K562 (cell line): ENCODE results near the gene ACHE. TPM values are rescaled to one million over a fixed set of nuclear protein-coding genes. Genes with fewer than 3 reads are reported as not detected.

Experiments
- ATAC-seq: fragments of 200-7000 bp; cut with Tn5 transposase; 3 replicates; pipeline ENCODE4 v1.9.1; 2020; ENCODE audit warnings: moderate library complexity
- BruUV-seq: library from RNA; stranded (reverse); fragments of 400-500 nt; replicated peaks from 2 replicates; lab custom pipeline; 2021; lab: Mats Ljungman, UMichigan
- CTCF ChIA-PET: fragments of 300-600 bp; formaldehyde crosslinking; extraction: SDS; loops from one replicate; lab custom pipeline; 2021; ENCODE audit warnings: low intra/inter-chr PET ratio; lab: Yijun Ruan, JAX
- POLR2A ChIA-PET: fragments of 300-600, 350-650 bp; sonication (Branson Sonifier 250); formaldehyde crosslinking; extraction: SDS; loops from one replicate; lab custom pipeline; 2021; ENCODE audit warnings: antibody characterized with exemption, inconsistent platforms; lab: Yijun Ruan, JAX
- DNase-seq, 4 experiments: peaks; one replicate each; pipeline versions ENCODE4 v3.0.0 to v3.0.0-alpha.2; 2011 to 2018; ENCODE audit warnings: low spot score in 3 of 4, mixed read lengths in 3 of 4; ENCODE audit errors: extremely low read depth in 1 of 4
- FAIRE-seq: peaks from 2 replicates; lab custom pipeline; 2011; peaks lifted over from hg19 to GRCh38; lab: Jason Lieb, UNC
- H2AFZ ChIP-seq: 2 replicates; pipeline ENCODE4 v1.6.0; 2011; ENCODE audit warnings: low read depth, low read length, control low read depth, inconsistent platforms
- H3K27ac ChIP-seq: fragments of 200-600 bp; 3 replicates; pipeline ENCODE4 v1.8.0; 2011; ENCODE audit warnings: low read depth, mild to moderate bottlenecking, control low read depth, inconsistent platforms, low read length, moderate library complexity, mixed read lengths; ENCODE audit errors: extremely low read depth
- H3K27me3 ChIP-seq, 2 experiments: fragments of 300-600 bp in 1 of 2; 2 replicates in 1 of 2; 3 replicates in 1 of 2; pipeline versions ENCODE4 v1.6.0 to v1.8.0; 2011; ENCODE audit warnings: inconsistent platforms in 2 of 2, low read length in 2 of 2, mild to moderate bottlenecking in 1 of 2, mixed read lengths in 1 of 2, moderate library complexity in 1 of 2; ENCODE audit not compliant: control insufficient read depth in 2 of 2, insufficient read depth in 2 of 2
- H3K36me3 ChIP-seq: fragments of 300-600 bp; 3 replicates; pipeline ENCODE4 v1.8.0; 2011; ENCODE audit warnings: mild to moderate bottlenecking, low read length, inconsistent platforms; ENCODE audit not compliant: control insufficient read depth, insufficient read depth
- H3K4me1 ChIP-seq, 2 experiments: fragments of 200-600 bp in 1 of 2; replicated peaks in 1 of 2; 2 replicates in 1 of 2; 3 replicates in 1 of 2; pipeline versions ENCODE4 v1.5.1 to v1.8.0; 2011; ENCODE audit warnings: inconsistent platforms in 2 of 2, low read length in 2 of 2, mild to moderate bottlenecking in 1 of 2, mixed read lengths in 1 of 2, moderate library complexity in 1 of 2; ENCODE audit not compliant: control insufficient read depth in 2 of 2, insufficient read depth in 2 of 2
- H3K4me2 ChIP-seq: 2 replicates; pipeline ENCODE4 v1.6.1; 2011; ENCODE audit warnings: low read length, control low read depth, inconsistent platforms, mixed read lengths; ENCODE audit not compliant: insufficient read depth
- H3K4me3 ChIP-seq: fragments of 200-600 bp; sonication (generic), shearing (Covaris generic); 2 replicates; pipeline ENCODE4 v1.5.1; 2016; ENCODE audit warnings: control low read depth, inconsistent platforms
- H3K79me2 ChIP-seq: fragments of 200-600 bp; 3 replicates; pipeline ENCODE4 v1.8.0; 2011; ENCODE audit warnings: low read length, inconsistent platforms; ENCODE audit not compliant: control insufficient read depth, insufficient read depth
- H3K9ac ChIP-seq, 2 experiments: 2 replicates each; pipeline versions ENCODE4 v1.6.0 to v1.6.1; 2011; ENCODE audit warnings: low read depth in 2 of 2, low read length in 2 of 2, control low read depth in 1 of 2, inconsistent platforms in 1 of 2, mild to moderate bottlenecking in 1 of 2, mixed read lengths in 1 of 2; ENCODE audit not compliant: insufficient read depth in 1 of 2
- H3K9me1 ChIP-seq: one replicate; pipeline ENCODE4 v1.6.0; 2011; ENCODE audit warnings: inconsistent platforms, mild to moderate bottlenecking, low read length, moderate library complexity; ENCODE audit not compliant: control insufficient read depth, insufficient read depth
- H3K9me3 ChIP-seq: replicated peaks from 2 replicates; pipeline ENCODE4 v1.5.1; 2011; ENCODE audit warnings: low read depth, low read length, inconsistent platforms; ENCODE audit not compliant: control insufficient read depth, insufficient read depth
- H4K20me1 ChIP-seq: replicated peaks from 2 replicates; pipeline ENCODE4 v1.6.1; 2011; ENCODE audit warnings: low read length, inconsistent platforms, mixed read lengths; ENCODE audit not compliant: control insufficient read depth, insufficient read depth
- FOXA1 ChIP-seq: fragments of 450-650 bp; IDR thresholded peaks from 2 replicates; pipeline ENCODE4 v1.6.1; 2016; ENCODE audit warnings: mild to moderate bottlenecking, borderline replicate concordance
- HNRNPLL ChIP-seq: fragments of 200-400 bp; formaldehyde crosslinking; IDR thresholded peaks from 2 replicates; pipeline ENCODE4 v1.6.1; 2017; ENCODE audit warnings: low read length, low read depth, mild to moderate bottlenecking; ENCODE audit not compliant: poor library complexity, severe bottlenecking
- JUNB ChIP-seq: fragments of 450-650 bp; formaldehyde crosslinking; conservative IDR thresholded peaks from 2 replicates; pipeline ENCODE4 v1.4.0; 2020; ENCODE audit warnings: mild to moderate bottlenecking
- WGBS: fragments of 100-300 bp; shearing (Covaris generic); methylation state at CpG from one replicate; pipeline ENCODE4 v1.1.6; 2016; ENCODE audit warnings: low coverage, mixed read lengths; ENCODE audit not compliant: insufficient coverage; ENCODE audit errors: missing lambda C conversion rate; 5-methylcytosine and 5-hydroxymethylcytosine counted together
- in situ Hi-C: fragments of 300-500 bp; cut with MboI; formaldehyde crosslinking; loops from 4 replicates; pipeline ENCODE4 v1.15.0; 2018; ENCODE audit warnings: inconsistent platforms, mixed read lengths
- intact Hi-C: fragments of 100-400 bp; cut with micrococcal nuclease; formaldehyde crosslinking; loops from 2 replicates; pipeline ENCODE4 v1.14.2; 2022
- polyA plus RNA-seq, 8 experiments: library from polyadenylated mRNA; depleted of rRNA in 4 of 8; stranded (reverse) in 5 of 8; unstranded in 3 of 8; fragments of >200 nt; fragmentation: Nextera tagmentation in 2 of 8; fragmentation: Illumina TruSeq in 1 of 8; extraction: Ambion mirVana in 2 of 8; extraction: Trizol in 1 of 8; gene quantifications; 2 replicates each; pipeline versions ENCODE4 v1.2.1 to v1.2.3, GENCODE V29; 2011 to 2014; ENCODE audit warnings: inconsistent platforms in 1 of 8, missing spikeins in 1 of 8
- total RNA-seq, 7 experiments: library from RNA; depleted of rRNA in 6 of 7; stranded (reverse); fragments of >200 nt in 6 of 7; fragmentation: Illumina TruSeq in 2 of 7; extraction: Trizol in 2 of 7; gene quantifications; 2 replicates each; pipeline versions ENCODE4 v1.2.1 to v1.2.3, GENCODE V29; 2011 to 2021; ENCODE audit warnings: low replicate concordance in 1 of 7
- TF ChIP-seq, protein P1 (sequence below): fragments of 450-650 bp; IDR thresholded peaks from 2 replicates; pipeline ENCODE4 v1.7.1; 2018; ENCODE audit warnings: mild to moderate bottlenecking, low read depth; ENCODE audit not compliant: partially characterized antibody

The ACHE gene
- total and polyA plus RNA-seq, 9 of the 15 experiments (the other 6 are each of a cell fraction or from before 2014, with no cell fraction given): 0.04 to 8.8 (median 1.9) TPM

DNA sequence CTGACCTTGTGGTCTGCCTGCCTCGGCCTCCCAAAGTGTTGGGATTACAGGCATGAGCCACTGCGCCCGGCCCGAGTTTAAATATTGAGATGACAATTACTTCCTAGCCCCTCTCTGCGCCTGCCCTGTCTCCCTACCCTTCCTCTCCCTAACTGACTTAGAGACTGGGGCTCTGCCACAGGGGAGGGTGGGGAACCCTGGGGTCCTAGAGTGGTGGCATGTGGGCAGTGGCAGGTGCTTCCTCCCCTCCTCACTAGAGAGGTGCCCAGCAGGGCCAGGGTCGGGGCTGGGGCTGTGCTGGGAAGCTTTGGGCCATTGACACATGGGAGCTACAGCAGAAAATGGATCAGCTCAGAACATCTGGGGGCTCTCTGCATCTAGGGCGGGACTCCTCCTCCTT is 7.0 kb upstream of the ACHE start:
- H2AFZ ChIP-seq: no peak overlapping the region
- H4K20me1 ChIP-seq: no peaks in the 10 kb centered on the region
- no peak for ATAC-seq
- ChIA-PET POLR2A (interaction anchor here (0.6 kb wide), 1 partner anchor 1787 kb away, joined by 3 read pairs; no protein-coding TSS in a partner anchor), CTCF (no interaction called here)
- 31% methylated on average over 7 of the region's 7 CpGs for WGBS
- no peaks in the 10 kb centered on the region for H3K79me2 ChIP-seq
- no peak overlapping the region for H3K4me2 ChIP-seq
- no peaks in the 10 kb centered on the region for H3K9me3 ChIP-seq
- no peak for FAIRE-seq
- TF ChIP-seq JUNB (CRISPR knock-in tag) (no peak), HNRNPLL (peak; percentile 18), FOXA1 (no peak)
- TF ChIP-seq, protein P1, sequence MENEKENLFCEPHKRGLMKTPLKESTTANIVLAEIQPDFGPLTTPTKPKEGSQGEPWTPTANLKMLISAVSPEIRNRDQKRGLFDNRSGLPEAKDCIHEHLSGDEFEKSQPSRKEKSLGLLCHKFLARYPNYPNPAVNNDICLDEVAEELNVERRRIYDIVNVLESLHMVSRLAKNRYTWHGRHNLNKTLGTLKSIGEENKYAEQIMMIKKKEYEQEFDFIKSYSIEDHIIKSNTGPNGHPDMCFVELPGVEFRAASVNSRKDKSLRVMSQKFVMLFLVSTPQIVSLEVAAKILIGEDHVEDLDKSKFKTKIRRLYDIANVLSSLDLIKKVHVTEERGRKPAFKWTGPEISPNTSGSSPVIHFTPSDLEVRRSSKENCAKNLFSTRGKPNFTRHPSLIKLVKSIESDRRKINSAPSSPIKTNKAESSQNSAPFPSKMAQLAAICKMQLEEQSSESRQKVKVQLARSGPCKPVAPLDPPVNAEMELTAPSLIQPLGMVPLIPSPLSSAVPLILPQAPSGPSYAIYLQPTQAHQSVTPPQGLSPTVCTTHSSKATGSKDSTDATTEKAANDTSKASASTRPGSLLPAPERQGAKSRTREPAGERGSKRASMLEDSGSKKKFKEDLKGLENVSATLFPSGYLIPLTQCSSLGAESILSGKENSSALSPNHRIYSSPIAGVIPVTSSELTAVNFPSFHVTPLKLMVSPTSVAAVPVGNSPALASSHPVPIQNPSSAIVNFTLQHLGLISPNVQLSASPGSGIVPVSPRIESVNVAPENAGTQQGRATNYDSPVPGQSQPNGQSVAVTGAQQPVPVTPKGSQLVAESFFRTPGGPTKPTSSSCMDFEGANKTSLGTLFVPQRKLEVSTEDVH: no peak
- BruUV-seq: no TSS peak
- no peak overlapping the region for H3K9ac ChIP-seq
- no peak overlapping the region for H3K4me3 ChIP-seq
- no peak overlapping the region for H3K27ac ChIP-seq
- no peak for DNase-seq
- in situ Hi-C loops: loop anchor here (25.0 kb wide), 1 partner anchor 385 kb away; no protein-coding TSS in a partner anchor
- H3K27me3 ChIP-seq: no peaks in the 10 kb centered on the region
- intact Hi-C loops: no loop called here
- H3K4me1 ChIP-seq: peaks cover 11 to 14% of the 10 kb centered on the region in 2 experiments; a peak in 4 of 5 replicates
- H3K9me1 ChIP-seq: no peaks in the 10 kb centered on the region
- H3K36me3 ChIP-seq: no peaks in the 10 kb centered on the region
